Activated CD4-positive, alpha-beta T cell treated with anti-CD3 and anti-CD28 coated beads, Interleukin-2, amount 10 ng/mL, durations not matched to agents 7 days and 5 days (primary cell): ENCODE measurements around the gene STUB1. TPM values are rescaled to one million over a fixed set of nuclear protein-coding genes. Genes with fewer than 3 reads are reported as not detected.

Experiments used
- CTCF ChIA-PET: fragments of 350-600 bp; sonication (Branson Sonifier 250); formaldehyde crosslinking; loops from one replicate; lab custom pipeline; 2021; ENCODE audit warnings: antibody characterized with exemption; lab: Charles Lee
- POLR2A ChIA-PET: fragments of 350-600 bp; sonication (Branson Sonifier 250); formaldehyde crosslinking; loops from one replicate; lab custom pipeline; 2021; ENCODE audit warnings: antibody characterized with exemption; lab: Charles Lee
- DNase-seq: peaks from one replicate; pipeline ENCODE4 v3.0.0-alpha.2; 2020
- H3K27ac Mint-ChIP-seq: one replicate; pipeline ENCODE4 v1.8.0; 2021; ENCODE audit warnings: mild to moderate bottlenecking, moderate library complexity, mixed read lengths
- H3K27me3 Mint-ChIP-seq: one replicate; pipeline ENCODE4 v1.8.0; 2021; ENCODE audit warnings: mixed read lengths
- H3K36me3 Mint-ChIP-seq: one replicate; pipeline ENCODE4 v1.8.0; 2021; ENCODE audit warnings: low read depth, mixed read lengths
- H3K4me1 Mint-ChIP-seq: one replicate; pipeline ENCODE4 v1.8.0; 2021; ENCODE audit warnings: mixed read lengths
- H3K4me3 Mint-ChIP-seq: one replicate; pipeline ENCODE4 v1.8.0; 2021; ENCODE audit warnings: mild to moderate bottlenecking, moderate library complexity, mixed read lengths
- H3K9me3 Mint-ChIP-seq: one replicate; pipeline ENCODE4 v1.8.0; 2021; ENCODE audit warnings: mixed read lengths
- total RNA-seq, 2 experiments: library from RNA; stranded (reverse); gene quantifications; one replicate each; pipeline ENCODE4 v1.2.3, GENCODE V29; 2021

The STUB1 gene
- total RNA-seq, 2 experiments from 2014 or later: 68.7 to 69.7 TPM

DNA sequence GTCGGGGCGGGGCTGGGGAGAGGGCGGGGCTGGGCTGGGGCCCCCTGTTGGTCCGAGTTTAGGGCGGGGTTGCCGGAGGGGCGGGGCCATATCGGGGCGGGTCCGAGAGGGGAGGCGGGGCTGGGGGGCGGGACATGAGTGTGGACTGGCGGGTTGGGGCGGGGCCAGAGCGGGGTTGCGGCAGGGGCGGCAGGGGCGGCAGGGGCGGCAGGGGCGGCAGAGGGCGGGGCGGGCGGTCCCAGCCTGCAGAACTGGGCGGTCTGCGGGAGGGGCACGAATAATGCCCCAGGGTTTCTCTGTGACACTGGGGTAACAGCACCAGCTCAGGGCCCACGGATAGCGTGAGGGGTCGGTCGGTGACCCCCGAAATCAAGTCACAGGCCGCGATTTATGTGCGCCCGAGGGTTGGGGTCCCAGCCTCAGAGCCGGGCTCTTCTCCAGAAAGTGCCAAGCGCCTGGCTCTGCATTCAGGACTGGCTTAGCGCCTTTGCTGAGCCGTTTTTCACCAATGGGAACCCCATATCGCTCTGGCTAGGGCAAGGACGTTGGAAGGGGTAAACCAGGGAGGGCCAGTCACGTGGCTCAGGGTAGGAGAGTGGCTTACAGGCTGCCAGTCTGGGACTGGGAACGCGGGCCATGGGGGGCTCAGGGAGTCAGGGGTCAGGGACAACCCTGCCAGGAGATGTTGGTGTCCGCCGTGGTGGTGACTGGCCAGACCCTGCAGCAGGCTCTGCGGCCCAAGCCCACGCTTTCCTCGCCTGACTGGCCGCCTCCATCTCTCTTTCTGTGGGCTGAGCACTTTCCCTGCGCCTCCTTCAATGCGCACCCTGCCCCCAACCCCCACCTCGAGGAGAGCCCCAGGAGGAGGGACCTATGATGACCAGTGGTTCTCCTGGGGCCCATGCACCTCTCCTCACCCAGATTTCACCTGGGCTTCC, 42.9 kb upstream of the STUB1 start:
- Mint-ChIP-seq H3K4me1 (peaks cover 9% of the 10 kb centered on the region), H3K27ac (peak overlapping the region; percentile 99), H3K4me3 (peak overlapping the region; percentile 95), H3K27me3 (peaks cover 4% of the 10 kb centered on the region), H3K9me3 (no peaks in the 10 kb centered on the region), H3K36me3 (no peaks in the 10 kb centered on the region)
- ChIA-PET CTCF (interaction anchor here (0.9 to 1.7 kb wide), 8 partner anchors 11 to 104 kb away, joined by 3 to 7 read pairs (median 4); partner anchors contain the start of genes CIAO3, RHBDL1 and WDR90), POLR2A (interaction anchor here (0.7 kb wide), 1 partner anchor 1069 kb away, joined by 5 read pairs; the partner anchor contains the start of gene MAPK8IP3)
- DNase-seq: peak; percentile 89

DNA sequence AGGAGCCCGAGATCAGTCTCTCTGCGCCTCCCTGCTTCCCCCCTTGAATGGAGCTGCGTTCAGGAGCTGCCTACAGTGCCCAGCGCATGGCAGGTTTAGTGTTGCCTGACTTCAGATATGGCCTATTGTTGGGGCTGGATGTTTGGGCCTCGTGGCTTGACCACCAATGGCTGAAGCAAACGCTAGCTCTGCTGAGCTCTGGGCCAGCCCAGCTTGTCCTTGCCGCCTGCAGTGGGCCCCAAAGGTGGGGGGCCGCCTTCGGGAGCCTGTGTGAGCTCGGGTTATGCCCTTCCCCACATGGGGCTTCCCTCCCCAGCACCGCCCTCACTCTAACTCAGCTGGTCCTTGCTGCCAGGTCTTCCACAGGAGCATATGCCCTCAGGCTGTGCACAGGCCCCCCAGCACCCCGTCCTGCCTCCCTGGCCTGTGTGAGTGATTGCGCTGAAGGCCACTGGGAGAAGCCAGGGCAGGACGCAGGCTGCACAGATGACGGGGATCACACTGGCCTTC, 42.1 kb upstream of the STUB1 start:
- peaks cover 4% of the 10 kb centered on the region for H3K27me3 Mint-ChIP-seq
- ChIA-PET POLR2A (no interaction called here), CTCF (no interaction called here)
- peaks cover 14% of the 10 kb centered on the region for H3K4me1 Mint-ChIP-seq
- no peak for DNase-seq
- no peaks in the 10 kb centered on the region for H3K9me3 Mint-ChIP-seq
- H3K27ac Mint-ChIP-seq: no peak overlapping the region
- no peaks in the 10 kb centered on the region for H3K36me3 Mint-ChIP-seq
- H3K4me3 Mint-ChIP-seq: peak overlapping the region; percentile 7

DNA sequence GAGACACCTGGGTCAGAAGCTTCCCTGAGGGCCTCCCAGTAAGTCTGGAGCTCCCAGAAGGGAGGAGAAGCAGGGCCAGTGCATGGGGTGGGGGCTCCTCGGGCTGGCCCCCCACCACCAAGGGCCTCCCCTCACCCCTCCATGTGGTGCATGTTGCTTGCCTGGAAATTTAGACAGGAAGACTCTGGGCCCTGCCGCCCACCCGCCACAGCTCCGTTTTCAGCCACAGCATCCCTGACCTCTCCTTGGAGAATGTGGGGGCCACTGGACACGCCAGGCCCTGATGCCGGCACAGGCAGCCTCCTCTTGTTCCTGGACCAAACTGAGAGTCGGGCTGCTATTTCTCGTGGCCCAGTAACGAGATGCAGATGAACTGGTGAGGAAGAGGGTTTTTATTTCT, 41.4 kb upstream of the STUB1 start:
- Mint-ChIP-seq H3K36me3 (no peaks in the 10 kb centered on the region), H3K4me3 (no peak overlapping the region), H3K27me3 (peaks cover 4% of the 10 kb centered on the region), H3K27ac (no peak overlapping the region), H3K4me1 (peaks cover 16% of the 10 kb centered on the region), H3K9me3 (no peaks in the 10 kb centered on the region)
- no peak for DNase-seq
- POLR2A ChIA-PET: no interaction called here
- CTCF ChIA-PET: no interaction called here

DNA sequence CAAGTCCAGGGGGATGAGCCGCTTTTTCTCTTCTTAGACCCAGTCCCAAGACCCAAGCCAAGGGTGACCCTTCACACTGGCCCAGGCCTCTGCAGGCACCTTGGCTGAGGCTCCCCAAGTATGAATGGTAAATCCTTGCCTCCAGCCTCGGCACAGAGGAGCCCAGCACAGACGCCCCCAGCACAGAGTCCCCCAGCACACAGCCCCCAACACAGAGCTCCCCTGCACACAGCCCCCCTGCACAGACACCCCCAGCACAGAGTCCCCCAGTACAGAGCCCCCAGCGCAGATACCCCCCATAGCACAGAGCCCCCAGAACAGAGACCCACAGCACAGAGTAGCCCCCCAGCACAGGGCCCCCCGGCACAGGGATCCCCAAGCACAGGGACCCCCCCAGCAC, 39.6 kb upstream of the STUB1 start:
- Mint-ChIP-seq H3K4me1 (peaks cover 23% of the 10 kb centered on the region), H3K4me3 (peak overlapping the region; percentile 35), H3K36me3 (no peaks in the 10 kb centered on the region), H3K27me3 (peaks cover 4% of the 10 kb centered on the region), H3K27ac (peak overlapping the region; percentile 33), H3K9me3 (no peaks in the 10 kb centered on the region)
- CTCF ChIA-PET: no interaction called here
- DNase-seq: no peak
- POLR2A ChIA-PET: no interaction called here

DNA sequence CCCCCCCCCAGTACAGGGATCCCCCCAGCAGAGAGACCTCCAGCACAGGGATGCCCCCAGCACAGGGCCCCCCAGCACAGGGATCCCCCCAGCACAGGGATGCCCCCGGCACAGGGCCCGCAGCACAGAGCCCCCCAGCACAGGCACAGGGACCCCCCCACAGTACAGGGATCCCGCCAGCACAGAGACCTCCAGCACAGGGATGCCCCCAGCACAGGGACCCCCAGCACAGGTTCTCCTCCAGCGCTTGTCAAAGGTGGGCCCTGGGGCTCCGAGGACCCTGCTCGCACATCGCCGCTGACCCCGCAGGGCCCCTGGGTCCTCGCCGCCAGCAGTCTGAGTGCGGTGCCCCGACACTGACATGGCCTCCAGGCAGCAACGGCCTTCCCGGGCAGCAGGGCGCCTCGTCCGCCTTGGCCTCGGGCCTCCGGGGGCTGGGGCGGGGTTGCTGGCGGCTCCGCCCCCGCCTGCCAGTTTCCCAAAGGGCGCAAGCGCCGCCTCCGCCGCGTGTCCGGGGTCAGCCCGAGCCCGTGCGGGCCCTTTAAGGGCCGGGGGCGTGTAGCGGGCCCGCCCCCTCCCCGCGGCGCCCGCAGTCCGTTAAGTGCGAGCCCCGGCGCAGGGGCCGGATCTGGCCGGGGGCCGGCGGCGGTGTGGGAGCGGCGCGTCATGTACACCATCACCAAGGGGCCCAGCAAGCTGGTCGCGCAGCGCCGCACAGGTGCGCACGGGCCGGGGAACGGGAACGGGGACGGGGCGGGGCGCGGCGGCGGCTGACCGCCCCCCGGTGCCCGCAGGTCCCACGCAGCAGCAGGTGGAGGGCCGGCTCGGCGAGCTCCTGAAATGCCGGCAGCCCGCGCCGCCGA, 38.7 kb upstream of the STUB1 start, which contains the start of gene MCRIP2:
Gene MCRIP2 (plus strand): TSS at position 503 of the 863 bp plus-strand sequence. CDS start 164 bp downstream, at position 667.
- peaks cover 3% of the 10 kb centered on the region for H3K27me3 Mint-ChIP-seq
- POLR2A ChIA-PET: interaction anchor here (0.5 kb wide), 1 partner anchor 1896 kb away, joined by 3 read pairs; the partner anchor contains the start of gene PDPK1
- CTCF ChIA-PET: interaction anchor here (1.0 kb wide), 1 partner anchor 15 kb away, joined by 3 read pairs; no protein-coding TSS in a partner anchor
- DNase-seq: peak; percentile 68
- no peaks in the 10 kb centered on the region for H3K36me3 Mint-ChIP-seq
- H3K4me3 Mint-ChIP-seq: peak within 1 kb of the TSS; percentile 67
- peak within 1 kb of the TSS; percentile 33 for H3K27ac Mint-ChIP-seq
- no peaks in the 10 kb centered on the region for H3K9me3 Mint-ChIP-seq
- peaks cover 20% of the 10 kb centered on the region for H3K4me1 Mint-ChIP-seq

DNA sequence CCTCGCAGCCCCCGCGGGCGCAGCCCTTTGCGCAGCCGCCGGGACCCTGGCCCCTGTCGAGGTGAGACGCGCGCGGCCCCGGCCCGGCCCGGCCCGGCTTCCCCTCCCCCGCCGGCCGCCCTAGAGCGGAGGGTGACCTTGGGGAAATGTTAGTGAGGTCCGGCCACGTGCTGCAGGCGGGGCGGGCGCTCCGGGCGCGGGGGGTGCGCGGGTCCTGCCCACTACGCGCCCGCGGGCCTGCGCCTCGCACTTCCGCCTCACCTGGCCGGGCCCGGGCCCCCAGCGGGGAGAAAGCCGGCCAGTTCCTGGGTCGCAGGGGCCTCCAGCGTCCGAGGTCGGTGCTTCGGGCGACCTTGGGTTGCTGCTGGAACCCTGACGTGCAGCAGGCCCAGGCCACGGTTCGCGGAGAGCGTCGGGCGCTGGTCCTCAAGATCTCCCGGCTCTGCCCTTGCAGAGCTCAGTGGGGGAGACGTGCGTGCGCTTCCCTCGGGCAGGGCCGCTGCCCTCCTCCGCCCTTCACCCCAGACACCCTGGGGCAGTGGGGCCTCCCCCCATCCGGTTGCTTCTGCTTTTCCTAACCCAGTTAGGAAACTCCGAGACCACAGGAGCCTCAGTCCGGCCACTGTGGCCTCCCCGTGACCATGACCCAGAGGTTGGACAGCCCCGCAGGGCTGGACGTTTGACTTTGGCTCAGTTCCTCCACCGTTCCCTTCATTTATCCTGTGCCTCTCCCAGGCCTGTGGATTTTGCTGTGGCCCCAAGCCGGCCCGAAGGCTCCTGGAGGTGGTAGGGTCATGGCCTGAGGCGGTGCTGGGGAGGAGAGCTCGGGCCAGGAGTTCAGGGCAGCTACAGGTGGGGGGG, 37.8 kb upstream of the STUB1 start:
- H3K27ac Mint-ChIP-seq: peak overlapping the region; percentile 25
- no peaks in the 10 kb centered on the region for H3K36me3 Mint-ChIP-seq

DNA sequence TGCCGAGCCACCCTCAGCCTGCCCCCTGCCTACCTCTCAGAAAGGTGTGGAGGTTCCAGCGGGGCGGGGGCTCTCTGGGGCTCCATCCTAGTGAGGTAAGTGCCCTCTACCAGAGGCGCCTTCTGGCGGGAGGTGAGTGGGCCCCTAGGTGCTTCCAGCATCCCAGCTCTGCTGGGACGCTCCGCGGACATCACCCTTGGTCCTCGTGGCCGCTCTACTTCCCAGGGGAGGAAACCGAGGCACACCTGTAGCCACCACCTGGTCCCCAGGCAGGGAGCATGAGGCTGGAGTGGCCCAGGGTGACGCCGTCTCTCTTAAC, 37.2 kb upstream of the STUB1 start:
- ChIA-PET POLR2A (no interaction called here), CTCF (interaction anchor here (1.0 kb wide), 1 partner anchor 14 kb away, joined by 3 read pairs; no protein-coding TSS in a partner anchor)
- Mint-ChIP-seq H3K27me3 (no peaks in the 10 kb centered on the region), H3K9me3 (no peaks in the 10 kb centered on the region), H3K4me3 (peak overlapping the region; percentile 67), H3K4me1 (peaks cover 19% of the 10 kb centered on the region), H3K27ac (peak overlapping the region; percentile 25), H3K36me3 (no peaks in the 10 kb centered on the region)
- DNase-seq: no peak

More for the DNA sequence above, 37.8 kb upstream of the STUB1 start:
- CTCF ChIA-PET: interaction anchor here (1.0 kb wide), 1 partner anchor 14 kb away, joined by 3 read pairs; no protein-coding TSS in a partner anchor
- POLR2A ChIA-PET: interaction anchor here (0.5 to 0.7 kb wide), 2 partner anchors 425 to 1895 kb away, joined by 3 read pairs; partner anchors contain the start of gene PDPK1
- Mint-ChIP-seq H3K4me3 (peak overlapping the region; percentile 67), H3K27me3 (no peaks in the 10 kb centered on the region), H3K9me3 (no peaks in the 10 kb centered on the region), H3K4me1 (peaks cover 17% of the 10 kb centered on the region)
- DNase-seq: peak; percentile 31

DNA sequence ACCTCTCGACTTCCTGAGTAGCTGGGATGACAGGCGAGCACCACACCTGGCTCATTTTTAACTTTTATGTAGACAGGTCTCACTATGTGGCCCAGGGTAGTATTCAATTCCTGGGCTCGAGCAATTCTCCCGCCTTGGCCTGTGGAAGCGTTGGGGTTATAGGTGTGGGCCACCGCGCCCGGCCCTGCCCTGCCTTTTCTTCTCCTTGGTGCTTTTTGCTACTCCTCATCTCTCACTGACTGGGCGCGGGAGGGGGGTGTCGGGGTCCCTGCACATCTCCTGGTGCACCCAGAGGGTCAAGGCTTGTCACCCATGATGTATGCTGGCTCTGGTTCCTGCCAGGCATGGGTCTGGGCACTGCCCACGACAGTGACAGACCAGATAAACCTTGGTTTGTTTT, 35.7 kb upstream of the STUB1 start:
- H3K27ac Mint-ChIP-seq: peak overlapping the region; percentile 19
- POLR2A ChIA-PET: no interaction called here

DNA sequence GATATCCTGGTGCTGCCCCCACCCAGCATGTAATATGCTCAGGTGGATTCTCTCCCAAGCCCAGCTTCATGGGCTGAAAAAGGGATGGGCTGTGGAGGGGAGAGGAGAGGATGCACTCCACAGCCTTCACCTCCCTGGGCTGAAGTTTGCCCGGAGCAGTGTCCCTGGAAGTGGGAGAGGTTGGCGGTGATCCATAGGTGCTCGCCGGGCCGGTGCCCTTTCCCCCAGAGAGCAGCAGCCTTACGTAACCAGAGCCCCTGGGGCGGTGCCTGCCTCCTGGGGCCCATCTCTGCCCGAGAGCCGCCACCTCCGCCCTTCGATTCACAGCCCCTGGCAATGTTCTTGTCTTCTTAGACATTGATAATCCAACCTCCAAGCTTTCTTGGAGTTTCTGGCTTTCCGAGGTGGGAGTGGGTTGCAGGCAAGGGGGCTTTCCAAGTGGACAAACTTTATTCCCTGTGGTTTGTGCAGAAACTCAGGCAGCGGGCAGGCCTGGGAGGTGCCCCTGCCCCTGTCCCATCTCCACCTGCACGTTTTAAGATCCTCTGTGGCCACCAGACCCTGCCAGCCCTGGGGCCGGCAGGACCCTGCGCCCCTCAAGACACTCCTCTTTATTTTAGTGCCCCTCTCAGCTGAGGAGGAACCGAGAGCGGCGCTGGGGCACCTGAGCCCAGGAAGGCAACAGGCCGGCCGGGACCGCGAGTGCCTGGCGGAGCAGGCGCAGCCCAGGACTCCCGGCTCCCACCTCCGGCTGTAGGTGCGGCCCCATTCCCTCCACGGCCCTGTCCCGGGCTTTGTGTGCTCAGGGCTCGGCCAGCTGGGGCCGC, 34.1 kb upstream of the STUB1 start:
- Mint-ChIP-seq H3K4me3 (no peak overlapping the region), H3K9me3 (no peaks in the 10 kb centered on the region), H3K27me3 (no peaks in the 10 kb centered on the region), H3K36me3 (no peaks in the 10 kb centered on the region), H3K4me1 (peaks cover 30% of the 10 kb centered on the region), H3K27ac (no peak overlapping the region)
- ChIA-PET CTCF (no interaction called here), POLR2A (no interaction called here)
- DNase-seq: no peak

More for the DNA sequence above, 35.7 kb upstream of the STUB1 start:
- Mint-ChIP-seq H3K36me3 (no peaks in the 10 kb centered on the region), H3K9me3 (no peaks in the 10 kb centered on the region), H3K27me3 (no peaks in the 10 kb centered on the region), H3K4me1 (peaks cover 26% of the 10 kb centered on the region), H3K4me3 (peak overlapping the region; percentile 25)
- DNase-seq: no peak
- CTCF ChIA-PET: no interaction called here

DNA sequence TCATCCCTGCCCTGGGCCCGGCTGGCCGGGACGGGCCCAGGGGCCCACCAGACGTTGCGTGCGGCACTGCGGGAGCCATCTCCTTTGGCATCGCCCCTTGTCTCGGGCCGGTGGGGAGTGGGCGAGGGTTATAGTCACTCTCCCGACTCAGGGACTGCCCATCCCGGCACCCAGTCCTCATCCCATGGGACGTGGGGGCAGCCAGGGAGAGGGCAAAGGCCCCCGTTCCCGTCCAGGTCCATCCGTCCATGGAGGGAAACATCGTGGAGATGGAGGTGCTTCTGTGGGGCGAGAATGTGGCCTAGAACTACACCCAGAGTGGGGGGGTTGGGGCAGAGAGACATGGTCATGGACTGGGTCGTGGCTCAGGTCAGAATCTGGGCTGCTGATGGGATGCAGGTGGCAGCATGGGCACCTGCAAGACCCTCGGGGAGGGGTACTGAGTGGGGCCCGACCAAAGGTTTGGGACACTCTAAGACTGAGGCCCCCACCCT, 33.5 kb upstream of the STUB1 start:
- Mint-ChIP-seq H3K27me3 (no peaks in the 10 kb centered on the region), H3K27ac (no peak overlapping the region), H3K4me3 (no peak overlapping the region), H3K4me1 (peaks cover 30% of the 10 kb centered on the region), H3K36me3 (no peaks in the 10 kb centered on the region), H3K9me3 (no peaks in the 10 kb centered on the region)
- no peak for DNase-seq
- ChIA-PET CTCF (no interaction called here), POLR2A (no interaction called here)
